Frontal cortex (tissue), 4 donors: ENCODE measurements around the gene PXMP2. TPM values are rescaled to one million over a fixed set of nuclear protein-coding genes. Genes with fewer than 3 reads are reported as not detected.

Experiments
- DNase-seq, 2 donors: peaks; one replicate each; pipeline ENCODE4 v3.0.0; 2012; ENCODE audit warnings: low spot score in 2 of 2
- FAIRE-seq: peaks from 2 replicates; lab custom pipeline; 2012; peaks lifted over from hg19 to GRCh38; lab: Jason Lieb, UNC
- total RNA-seq: library from RNA; depleted of rRNA; stranded (reverse); fragments of >200 nt; gene quantifications from one replicate; pipeline ENCODE4 v1.2.3, GENCODE V29; 2014
- donor health status: control.
- donor health status: control.
- donor health status: control.

PXMP2 gene
- total RNA-seq, 1 donor from 2014 or later = 15.9 TPM

DNA sequence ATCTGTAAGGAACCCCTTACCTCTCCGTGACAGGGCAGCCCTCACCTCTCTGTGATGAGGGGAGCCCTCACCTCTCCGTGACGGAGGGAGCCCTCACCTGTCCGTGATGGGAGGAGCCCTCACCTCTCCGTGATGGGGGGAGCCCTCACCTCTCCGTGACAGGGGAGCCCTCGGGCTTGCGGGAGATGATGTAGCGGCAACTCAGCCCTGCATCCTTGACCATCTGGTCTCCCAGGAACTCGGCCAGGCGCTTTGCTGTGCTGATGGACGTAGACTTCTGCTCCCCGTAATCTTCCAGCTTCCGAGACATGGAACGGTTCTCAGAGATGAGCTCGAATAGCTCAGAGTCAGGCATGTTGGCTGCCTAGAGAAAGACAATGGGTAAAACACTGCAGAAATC lies 28.2 kb upstream of the PXMP2 start:
- FAIRE-seq = no peak
- DNase-seq = no peak

DNA sequence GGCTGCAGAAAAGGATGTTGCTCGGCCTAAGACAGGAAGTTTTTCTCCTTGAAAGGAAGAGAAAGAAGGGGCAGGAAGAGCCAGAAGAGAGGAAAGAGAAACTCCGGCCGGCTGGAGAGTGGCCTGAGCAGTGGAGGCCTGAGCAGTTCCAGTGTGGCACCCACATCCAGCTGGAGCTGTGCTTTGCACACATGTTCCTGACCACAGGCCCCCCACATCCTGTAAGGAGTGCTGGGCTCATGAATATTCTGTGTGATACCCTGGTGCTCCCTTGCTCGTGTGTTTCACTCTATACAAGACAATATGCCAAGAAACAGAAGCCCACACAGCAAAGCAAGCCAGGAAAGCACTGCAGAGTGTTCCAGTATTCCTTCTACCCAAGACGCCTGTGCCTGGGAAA lies 27.3 kb upstream of the PXMP2 start:
- DNase-seq (no peak), FAIRE-seq (no peak)

DNA sequence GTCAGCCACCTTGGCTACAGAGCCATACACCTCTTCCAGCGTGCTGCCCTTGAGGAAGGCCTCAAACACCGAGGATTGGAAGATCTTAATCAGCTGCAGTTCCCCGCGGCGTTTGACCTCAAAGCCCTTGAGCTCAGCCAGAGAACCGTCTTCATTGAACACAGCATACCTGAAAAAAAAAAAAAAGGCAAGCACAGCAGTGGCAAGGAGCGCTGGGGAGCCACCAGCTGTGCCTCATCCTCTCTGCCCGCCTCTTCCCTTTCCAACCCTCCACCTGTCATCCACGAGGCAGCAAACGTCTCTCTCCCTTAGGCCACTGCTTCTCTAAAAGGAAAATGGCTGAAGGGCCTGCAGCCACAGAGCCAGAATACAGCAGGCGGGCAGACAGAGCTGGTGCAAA lies 26.4 kb upstream of the PXMP2 start:
- no peak for DNase-seq
- no peak for FAIRE-seq

DNA sequence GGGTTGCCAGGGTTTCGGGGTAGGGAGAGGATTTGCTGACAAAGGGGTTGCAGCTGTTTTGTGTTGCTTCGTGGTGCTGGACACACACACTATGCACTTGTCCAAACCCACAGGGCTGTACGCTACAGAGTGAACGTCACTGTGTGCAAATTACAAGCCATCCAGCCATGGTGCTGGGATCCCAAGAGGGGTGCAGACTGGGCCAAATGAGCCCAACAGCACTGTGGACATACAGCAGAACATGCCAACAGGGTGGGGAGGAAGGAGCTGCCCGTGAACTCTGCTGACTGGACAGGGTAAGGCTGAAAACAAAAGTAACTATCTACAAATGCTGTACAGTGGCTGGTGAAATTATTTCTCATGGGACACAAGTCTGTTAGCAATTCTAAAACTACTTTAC lies 25.4 kb upstream of the PXMP2 start:
- DNase-seq = no peak
- FAIRE-seq = no peak

- no peak for FAIRE-seq
- no peak for DNase-seq
Measured at GRCh38 chr12:132662901-132663755, 24.3 kb upstream of the PXMP2 start.

DNA sequence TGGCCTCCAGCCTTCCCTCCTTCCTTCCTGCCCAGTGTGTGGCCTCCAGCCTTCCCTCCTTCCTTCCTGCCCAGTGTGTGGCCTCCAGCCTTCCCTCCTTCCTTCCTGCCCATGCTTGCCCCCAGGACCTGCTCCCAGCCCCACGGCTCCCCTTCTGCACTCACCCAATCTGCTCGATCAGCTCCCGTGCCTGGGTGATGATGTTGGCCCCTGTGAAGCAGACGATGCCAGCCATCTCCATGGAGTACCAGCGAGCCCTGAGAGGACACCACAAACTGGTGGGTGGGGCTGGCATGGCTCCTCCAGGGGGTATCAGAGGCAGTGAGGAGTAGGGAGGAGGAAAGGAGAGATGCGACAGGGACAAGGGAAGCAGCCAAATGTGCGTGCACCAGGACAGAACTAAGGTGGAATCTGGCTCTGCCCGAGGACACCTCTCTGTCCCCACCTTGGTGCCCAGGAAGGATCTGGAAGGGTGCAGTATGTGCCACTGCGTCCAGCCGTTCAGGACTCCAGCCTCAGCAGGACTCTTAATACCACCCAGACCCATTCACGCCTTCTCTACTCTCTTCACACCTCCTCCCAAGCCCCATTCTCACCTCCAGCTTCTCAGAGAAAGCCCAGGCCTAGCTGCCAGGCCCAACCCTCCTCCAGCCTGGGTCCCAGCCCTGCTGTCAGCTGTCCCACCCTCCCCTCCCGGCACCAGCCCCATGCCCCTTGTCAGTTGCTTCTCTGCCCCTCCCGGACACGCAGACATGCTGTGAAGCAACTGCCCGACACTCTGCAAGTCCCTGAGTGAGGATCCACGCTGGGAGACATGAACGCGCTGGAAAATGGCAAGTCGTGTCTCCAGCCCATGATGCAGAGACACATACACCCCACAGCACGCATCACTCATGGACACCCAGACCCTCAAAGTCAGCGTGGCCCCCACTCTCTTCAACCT lies 22.9 kb upstream of the PXMP2 start:
- DNase-seq (no peak), FAIRE-seq (no peak)

DNA sequence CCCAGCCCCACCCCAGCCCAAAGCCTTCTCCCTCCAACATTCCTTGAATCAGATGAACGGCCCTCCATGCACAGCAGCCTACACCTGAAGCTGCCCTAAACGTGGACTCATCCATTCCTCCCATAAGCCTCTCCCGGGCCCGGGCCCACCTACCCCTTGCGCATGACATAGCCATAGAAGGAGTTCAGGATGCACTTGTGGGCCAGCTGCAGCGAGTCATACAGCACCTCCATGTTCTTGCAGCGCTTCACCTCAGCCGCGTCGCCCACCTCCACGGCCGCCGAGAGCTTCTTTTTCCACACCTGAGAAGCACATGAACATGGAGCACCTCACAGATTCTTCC lies 22.3 kb upstream of the PXMP2 start:
- no peak for DNase-seq
- FAIRE-seq = no peak

- FAIRE-seq (no peak), DNase-seq (no peak)
Measured at GRCh38 chr12:132665794-132666193, 21.6 kb upstream of the PXMP2 start.

DNA sequence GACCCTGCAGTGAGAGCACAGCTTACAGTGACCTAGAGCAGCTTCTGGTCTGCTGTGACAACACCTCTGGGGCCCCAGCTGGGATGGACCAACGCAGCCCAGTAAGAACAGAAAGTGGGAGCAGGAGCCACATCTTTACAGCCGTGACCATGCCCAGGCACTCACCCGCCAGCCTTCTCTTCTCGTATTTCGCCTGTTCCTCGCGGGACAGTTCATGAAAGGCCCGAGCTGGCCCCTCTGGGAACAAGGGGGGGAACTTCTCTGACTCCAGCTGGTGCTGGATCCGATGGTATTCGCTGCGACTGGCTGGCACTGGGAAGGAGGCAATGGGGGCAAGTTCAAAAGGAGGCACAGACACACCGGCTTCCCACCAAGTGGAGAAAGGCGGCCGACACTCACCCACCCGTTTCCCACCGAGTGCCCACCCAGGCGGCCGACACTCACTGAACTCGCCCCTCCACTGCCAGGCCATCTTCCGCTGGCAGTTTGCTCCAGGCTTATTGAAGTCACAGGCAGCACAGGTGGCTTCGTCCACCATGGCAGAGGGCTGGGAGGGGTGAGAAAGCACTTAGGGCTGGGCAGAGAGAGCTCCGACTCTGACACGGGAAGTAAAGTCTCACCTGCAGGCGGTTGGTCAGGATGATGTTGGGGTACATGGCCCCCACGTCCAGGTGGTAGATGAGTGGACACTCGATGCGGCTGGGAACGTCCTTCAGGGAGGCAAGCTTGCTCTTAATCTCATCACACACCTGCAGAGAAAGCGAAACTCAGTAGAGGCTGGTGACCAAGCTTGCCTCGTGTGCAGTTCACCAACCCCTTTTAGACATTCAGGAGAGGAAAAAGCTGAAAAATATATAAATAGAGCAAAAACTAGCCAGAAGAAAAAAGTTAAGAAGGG lies 18.9 kb upstream of the PXMP2 start:
- FAIRE-seq = no peak

GRCh38 chr12:132669166-132669879 lies 18.1 kb upstream of the PXMP2 start:
- DNase-seq = no peak
- FAIRE-seq = no peak

More for the DNA sequence above, 18.9 kb upstream of the PXMP2 start:
- no peak for DNase-seq

DNA sequence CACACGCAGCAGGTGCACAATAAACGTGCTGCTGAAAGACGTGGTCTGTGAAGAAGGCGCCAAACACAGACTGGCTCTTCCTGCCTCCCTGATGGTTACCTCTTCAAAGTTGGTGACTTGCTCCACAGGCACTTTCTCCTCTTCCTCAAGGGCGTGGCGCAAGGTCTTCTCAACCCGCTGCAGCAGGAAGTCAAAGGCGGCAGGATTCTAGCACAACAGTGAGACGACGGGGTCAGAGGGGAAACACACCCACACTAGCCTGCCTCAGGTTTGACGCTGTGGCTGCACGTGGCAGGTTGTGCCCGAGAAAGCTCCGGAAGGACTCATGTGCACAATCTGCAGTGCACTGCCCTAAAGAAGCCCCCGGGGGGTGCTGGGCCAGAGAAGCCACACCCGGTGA lies 15.3 kb upstream of the PXMP2 start:
- FAIRE-seq = no peak
- no peak for DNase-seq

- no peak for DNase-seq
- FAIRE-seq = no peak
Measured at GRCh38 chr12:132672678-132673077, 14.7 kb upstream of the PXMP2 start.

- DNase-seq = no peak
Measured at GRCh38 chr12:132673288-132674179, 13.9 kb upstream of the PXMP2 start.

DNA sequence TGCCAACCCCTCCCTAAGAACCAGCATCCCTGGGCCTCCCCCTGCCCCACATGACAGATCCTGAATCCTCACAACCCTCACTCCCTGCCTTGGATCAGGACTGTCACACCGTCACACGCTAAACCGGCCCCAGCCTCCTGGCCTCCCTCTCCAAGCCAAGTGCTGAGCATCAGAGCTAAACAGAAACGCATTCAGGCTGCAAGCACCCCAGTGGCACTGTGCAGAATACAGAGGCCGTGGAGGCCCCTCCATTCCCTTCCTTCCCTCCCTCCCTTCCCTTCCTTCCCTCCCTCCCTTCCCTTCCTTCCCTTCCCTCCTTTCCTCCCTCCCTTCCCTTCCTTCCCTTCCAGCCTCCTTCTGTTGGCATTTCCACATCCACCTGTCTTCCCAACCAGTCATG lies 12.8 kb upstream of the PXMP2 start:
- DNase-seq (no peak), FAIRE-seq (no peak)

More at GRCh38 chr12:132673288-132674179, 13.9 kb upstream of the PXMP2 start:
- FAIRE-seq = no peak

DNA sequence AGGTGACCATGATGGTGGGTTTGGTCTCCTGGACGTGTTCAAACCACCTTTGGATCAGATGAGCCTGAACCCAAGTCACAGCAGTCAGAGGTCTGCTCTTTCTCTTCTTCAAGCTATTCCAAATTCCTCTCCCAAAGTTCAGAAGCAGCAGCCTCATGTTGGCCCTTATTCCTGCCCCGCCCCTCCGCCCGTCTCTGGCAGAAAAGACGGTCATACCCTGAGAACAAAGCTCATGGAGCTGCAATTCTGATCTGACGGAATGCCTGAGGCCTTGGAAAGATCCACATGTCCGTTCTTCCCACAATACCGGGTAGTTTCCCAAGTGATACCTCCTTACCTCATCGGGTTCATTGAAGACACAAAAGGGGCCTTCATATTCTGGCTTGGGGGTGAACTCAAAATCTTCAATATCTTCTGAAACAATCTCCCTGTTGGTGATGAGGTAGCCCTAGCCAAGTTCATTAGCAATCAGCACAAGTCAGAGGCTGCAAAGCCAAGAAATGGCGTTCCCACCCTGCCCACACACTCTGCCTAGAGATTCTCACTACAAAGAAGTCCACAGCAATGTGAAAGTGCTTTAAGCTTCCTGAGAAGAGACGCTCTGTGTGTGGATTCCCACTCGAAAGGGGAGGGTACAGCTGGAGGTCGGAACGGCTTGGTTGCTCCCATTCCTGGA lies 11.5 kb upstream of the PXMP2 start:
- FAIRE-seq = no peak
- DNase-seq = no peak

DNA sequence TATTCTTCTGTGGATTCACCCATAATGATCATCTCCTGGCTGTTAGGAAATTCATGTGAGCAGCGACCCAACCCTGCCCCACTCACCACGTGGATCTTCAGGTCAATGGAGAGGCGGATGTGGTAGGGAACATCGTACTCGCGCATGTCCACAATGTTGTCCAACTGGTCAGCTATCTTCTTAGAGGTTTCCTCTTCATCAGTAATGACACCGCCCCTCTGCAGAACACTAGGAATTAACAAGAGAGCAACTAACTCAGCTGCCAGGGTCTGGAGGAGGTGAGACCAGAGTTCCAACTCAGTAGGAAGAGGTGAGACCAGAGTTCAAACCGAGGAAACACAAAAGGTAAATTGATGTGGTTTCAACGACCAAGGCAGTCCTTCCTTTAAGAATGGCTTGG lies 9.9 kb upstream of the PXMP2 start:
- DNase-seq (no peak), FAIRE-seq (no peak)

DNA sequence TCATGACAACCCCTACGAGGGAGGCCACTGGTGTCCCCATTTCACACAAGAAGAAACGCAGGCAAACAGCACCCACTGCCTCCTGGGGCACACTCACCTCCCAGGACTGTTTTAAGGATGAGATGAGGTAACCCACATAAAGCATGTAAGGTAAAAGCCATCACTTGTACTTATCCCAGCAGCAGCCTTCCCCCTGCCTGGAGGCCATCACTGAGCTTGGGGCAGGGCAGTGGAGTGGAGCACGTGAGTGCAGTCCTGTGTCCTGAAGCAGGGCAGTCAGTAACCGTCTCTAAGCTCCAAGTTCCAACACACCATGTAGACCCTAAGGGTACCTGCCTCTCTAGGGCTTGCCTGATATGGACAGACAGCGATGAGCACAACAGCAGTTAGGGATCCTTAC lies 2.0 kb upstream of the PXMP2 start:
- no peak for DNase-seq
- FAIRE-seq = no peak

GRCh38 chr12:132686825-132687210 lies 569 bp upstream of the PXMP2 start:
- FAIRE-seq = no peak

More at GRCh38 chr12:132686825-132687210, 569 bp upstream of the PXMP2 start:
- DNase-seq = no peak
